ENCODE measurements around the gene KMT5B.

Gene KMT5B

GRCh38 chr11:68116974-68117373 is 96.1 kb downstream of the KMT5B start:
- DNase-seq = no peak

- DNase-seq = no peak
Measured at GRCh38 chr11:68116126-68116525, 97.0 kb downstream of the KMT5B start.

- DNase-seq = no peak
Measured at GRCh38 chr11:68115285-68115684, 97.8 kb downstream of the KMT5B start.

GRCh38 chr11:68113986-68114385 is 99.1 kb downstream of the KMT5B start:
- no peak for DNase-seq

- no peak for DNase-seq
Measured at GRCh38 chr11:68107689-68108088, 105.4 kb downstream of the KMT5B start.

GRCh38 chr11:68106165-68106940 is 106.7 kb downstream of the KMT5B start:
- no peak for DNase-seq
